OCI-LY7 (cell line): ENCODE results near the gene MAN1C1. TPM values are rescaled to one million over a fixed set of nuclear protein-coding genes. Genes with fewer than 3 reads are reported as not detected.
"Not testable (repeated sequence)": the region's sequence is repeated elsewhere in the genome, so short reads cannot be mapped to it uniquely, and the experiment has no call there.

Experiments
- BruUV-seq: library from RNA; stranded (reverse); fragments of 400-500 nt; replicated peaks from 2 replicates; lab custom pipeline; 2021; lab: Mats Ljungman, UMichigan
- CTCF ChIA-PET: fragments of 300-600 bp; sonication (Branson Sonifier 250); formaldehyde crosslinking; loops from one replicate; lab custom pipeline; 2022; ENCODE audit warnings: antibody characterized with exemption; ENCODE audit not compliant: unreplicated experiment; lab: Charles Lee
- POLR2A ChIA-PET: fragments of 300-600 bp; sonication (Branson Sonifier 250); formaldehyde crosslinking; loops from one replicate; lab custom pipeline; 2022; ENCODE audit warnings: antibody characterized with exemption; lab: Charles Lee
- DNase-seq: peaks from one replicate; pipeline ENCODE4 v3.0.0-alpha.2; 2015; ENCODE audit warnings: low spot score
- H2AFZ ChIP-seq: fragments of 200-600 bp; sonication (generic), shearing (Covaris generic); 2 replicates; pipeline ENCODE4 v1.6.1; 2014; ENCODE audit warnings: mild to moderate bottlenecking, antibody characterized with exemption, low read length, moderate library complexity
- H3K27ac ChIP-seq: fragments of 200-600 bp; sonication (generic); 2 replicates; pipeline ENCODE4 v1.5.1; 2014; ENCODE audit warnings: mixed run types, low read depth, mild to moderate bottlenecking, moderate library complexity, low read length, inconsistent platforms; ENCODE audit not compliant: poor library complexity, severe bottlenecking
- H3K36me3 ChIP-seq: fragments of 200-600 bp; sonication (generic); 2 replicates; pipeline ENCODE4 v1.6.1; 2014; ENCODE audit warnings: mild to moderate bottlenecking, antibody characterized with exemption, low read length, moderate library complexity, mixed read lengths; ENCODE audit not compliant: insufficient read depth
- H3K4me1 ChIP-seq: fragments of 200-600 bp; sonication (generic); 2 replicates; pipeline ENCODE4 v1.5.1; 2014; ENCODE audit warnings: mild to moderate bottlenecking, low read length; ENCODE audit not compliant: insufficient read depth, poor library complexity, severe bottlenecking
- H3K4me2 ChIP-seq: fragments of 200-600 bp; sonication (generic); 2 replicates; pipeline ENCODE4 v1.6.1; 2014; ENCODE audit warnings: mild to moderate bottlenecking, low read length
- H3K4me3 ChIP-seq: fragments of 200-600 bp; sonication (generic); 2 replicates; pipeline ENCODE4 v1.5.1; 2014; ENCODE audit warnings: mild to moderate bottlenecking, low read depth, low read length; ENCODE audit not compliant: poor library complexity, severe bottlenecking
- H3K79me2 ChIP-seq: fragments of 200-600 bp; sonication (generic); 2 replicates; pipeline ENCODE4 v1.6.1; 2016; ENCODE audit warnings: low read depth, mild to moderate bottlenecking, low read length, moderate library complexity, mixed read lengths; ENCODE audit not compliant: insufficient read depth
- H3K9me2 ChIP-seq: fragments of 200-600 bp; sonication (generic); 2 replicates; pipeline ENCODE4 v1.6.1; 2016; ENCODE audit warnings: mild to moderate bottlenecking, low read length, mixed read lengths; ENCODE audit not compliant: insufficient read depth
- H3K9me3 ChIP-seq: fragments of 200-600 bp; sonication (generic); 2 replicates; pipeline ENCODE4 v1.6.1; 2014; ENCODE audit warnings: mild to moderate bottlenecking, mixed run types, low read length, mixed read lengths
- H4K20me1 ChIP-seq: fragments of 200-600 bp; sonication (generic); 2 replicates; pipeline ENCODE4 v1.6.1; 2014; ENCODE audit warnings: mild to moderate bottlenecking, antibody characterized with exemption, low read length, moderate library complexity, mixed read lengths; ENCODE audit not compliant: insufficient read depth
- CTCF ChIP-seq: fragments of 200-600 bp; sonication (generic); conservative IDR thresholded peaks from 2 replicates; pipeline ENCODE4 v1.5.1; 2014; ENCODE audit warnings: mild to moderate bottlenecking, antibody characterized with exemption, low read length, moderate library complexity, mixed read lengths
- EZH2phosphoT487 ChIP-seq: fragments of 200-600 bp; sonication (generic); IDR thresholded peaks from 2 replicates; pipeline ENCODE4 v1.6.1; 2018; ENCODE audit warnings: low read depth, borderline replicate concordance, mild to moderate bottlenecking, mixed run types, antibody characterized with exemption, low read length, moderate library complexity, mixed read lengths
- intact Hi-C: fragments of 100-400 bp; cut with micrococcal nuclease; formaldehyde crosslinking; loops from one replicate; pipeline ENCODE4 v1.10.0; 2022; ENCODE audit not compliant: unreplicated experiment
- total RNA-seq, 2 experiments: library from RNA; depleted of rRNA in 1 of 2; stranded (reverse); fragments of >200 nt in 1 of 2; shearing (Covaris generic) in 1 of 2; gene quantifications; 2 replicates each; pipeline ENCODE4 v1.2.3, GENCODE V29; 2014 to 2022

Gene MAN1C1
- total RNA-seq, 2 experiments from 2014 or later = 3.0 to 4.9 TPM

- Histone ChIP-seq H2AFZ (peak overlapping the region; percentile 84), H3K4me1 (peaks cover 55% of the 10 kb centered on the region), H3K36me3 (no peaks in the 10 kb centered on the region), H3K27ac (peak overlapping the region; percentile 46), H3K4me3 (peak overlapping the region; percentile 14), H3K4me2 (peak overlapping the region; percentile 65), H3K9me2 (no peaks in the 10 kb centered on the region), H3K9me3 (no peaks in the 10 kb centered on the region), H3K79me2 (no peaks in the 10 kb centered on the region), H4K20me1 (no peaks in the 10 kb centered on the region)
- POLR2A ChIA-PET = interaction anchor here (0.6 to 0.7 kb wide), 3 partner anchors 69 to 906 kb away, joined by 3 read pairs; no protein-coding TSS in a partner anchor
- no peak for DNase-seq
- BruUV-seq = no TSS peak
- intact Hi-C loops = no loop called here
- no peak for TF ChIP-seq EZH2phosphoT487
- no peak for TF ChIP-seq CTCF
- CTCF ChIA-PET = no interaction called here
These were observed 44.6 kb downstream of the MAN1C1 start for GRCh38 chr1:25661043-25661815.

GRCh38 chr1:25662061-25662460, 45.5 kb downstream of the MAN1C1 start:
- Histone ChIP-seq H3K9me2 (no peaks in the 10 kb centered on the region), H3K9me3 (no peaks in the 10 kb centered on the region), H3K4me1 (peaks cover 53% of the 10 kb centered on the region), H4K20me1 (no peaks in the 10 kb centered on the region), H3K4me2 (peak overlapping the region; percentile 65), H3K4me3 (peak overlapping the region; percentile 14), H2AFZ (peak overlapping the region; percentile 84; the same call in 1 of the 2 replicates), H3K27ac (peak overlapping the region; percentile 46), H3K79me2 (no peaks in the 10 kb centered on the region), H3K36me3 (no peaks in the 10 kb centered on the region)
- DNase-seq = no peak
- ChIA-PET CTCF (no interaction called here), POLR2A (no interaction called here)
- TF ChIP-seq CTCF (no peak), EZH2phosphoT487 (no peak)
- no TSS peak for BruUV-seq
- intact Hi-C loops = no loop called here

DNA sequence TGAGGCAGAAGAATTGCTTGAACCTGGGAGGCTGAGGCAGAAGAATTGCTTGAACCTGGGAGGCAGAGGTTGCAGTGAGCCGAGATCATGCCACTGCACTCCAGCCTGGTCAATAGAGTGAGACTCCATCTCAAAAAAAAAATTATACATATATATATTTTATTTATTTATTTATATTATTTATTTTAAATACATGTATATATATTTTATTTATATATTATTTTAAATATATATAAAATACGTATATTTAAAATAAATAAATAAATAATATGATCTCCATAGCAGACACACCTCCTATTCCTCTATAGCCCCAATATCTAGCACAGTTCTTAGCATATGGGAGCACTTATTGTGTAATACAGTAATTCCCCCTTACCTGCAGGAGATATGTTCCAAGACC, 46.4 kb downstream of the MAN1C1 start:
- H3K9me3 ChIP-seq, H3K9me2 ChIP-seq, H4K20me1 ChIP-seq, H3K36me3 ChIP-seq, H2AFZ ChIP-seq, H3K27ac ChIP-seq, H3K79me2 ChIP-seq, POLR2A ChIA-PET, H3K4me3 ChIP-seq, H3K4me2 ChIP-seq, BruUV-seq, DNase-seq, CTCF ChIA-PET, intact Hi-C loops: not testable (repeated sequence)
- peaks cover 44% of the 10 kb centered on the region for H3K4me1 ChIP-seq
